Ishikawa (cell line): Measurements from ENCODE around the gene TUBGCP5.

ENCODE experiments used
- CEBPB ChIP-seq: IDR thresholded peaks from 2 replicates; pipeline ENCODE4 v1.6.1; 2012
- CREB1 ChIP-seq: IDR thresholded peaks from 2 replicates; pipeline ENCODE4 v1.6.1; 2012; ENCODE audit warnings: low read depth
- EGR1 ChIP-seq: IDR thresholded peaks from 2 replicates; pipeline ENCODE4 v1.6.1; 2012
- EP300 ChIP-seq: IDR thresholded peaks from 2 replicates; pipeline ENCODE4 v1.6.1; 2012; ENCODE audit warnings: borderline replicate concordance
- FOXM1 ChIP-seq: IDR thresholded peaks from 2 replicates; pipeline ENCODE4 v1.6.1; 2012; ENCODE audit warnings: low read depth, borderline replicate concordance
- MAX ChIP-seq: IDR thresholded peaks from 2 replicates; pipeline ENCODE4 v1.6.1; 2012
- NFIC ChIP-seq: IDR thresholded peaks from 2 replicates; pipeline ENCODE4 v1.6.1; 2012
- RAD21 ChIP-seq: IDR thresholded peaks from 2 replicates; pipeline ENCODE4 v1.6.1; 2012; ENCODE audit warnings: low read depth
- REST ChIP-seq: IDR thresholded peaks from 2 replicates; pipeline ENCODE4 v1.6.1; 2012; ENCODE audit warnings: low read depth, mild to moderate bottlenecking
- TAF1 ChIP-seq: IDR thresholded peaks from 2 replicates; pipeline ENCODE4 v1.6.1; 2012; ENCODE audit warnings: low read depth, mild to moderate bottlenecking
- TCF12 ChIP-seq: IDR thresholded peaks from 2 replicates; pipeline ENCODE4 v1.6.1; 2012; ENCODE audit warnings: low read depth
- TEAD4 ChIP-seq: IDR thresholded peaks from 2 replicates; pipeline ENCODE4 v1.6.1; 2012
- YY1 ChIP-seq: IDR thresholded peaks from 2 replicates; pipeline ENCODE4 v1.6.1; 2012; ENCODE audit warnings: low read depth
- ZBTB7A ChIP-seq: IDR thresholded peaks from 2 replicates; pipeline ENCODE4 v1.6.1; 2012; ENCODE audit warnings: low read depth
- TF ChIP-seq, protein P1 (sequence below): IDR thresholded peaks from 2 replicates; pipeline ENCODE4 v1.6.1; 2012

TUBGCP5 gene

GRCh38 chr15:22973286-22973685, 66.1 kb downstream of the TUBGCP5 start:
- TF ChIP-seq RAD21: no peak
- no peak for TF ChIP-seq FOXM1
- TF ChIP-seq CREB1: no peak
- TF ChIP-seq TEAD4: no peak
- TF ChIP-seq TAF1: no peak
- no peak for TF ChIP-seq CEBPB
- TF ChIP-seq ZBTB7A: no peak
- TF ChIP-seq YY1: no peak
- TF ChIP-seq, protein P1, sequence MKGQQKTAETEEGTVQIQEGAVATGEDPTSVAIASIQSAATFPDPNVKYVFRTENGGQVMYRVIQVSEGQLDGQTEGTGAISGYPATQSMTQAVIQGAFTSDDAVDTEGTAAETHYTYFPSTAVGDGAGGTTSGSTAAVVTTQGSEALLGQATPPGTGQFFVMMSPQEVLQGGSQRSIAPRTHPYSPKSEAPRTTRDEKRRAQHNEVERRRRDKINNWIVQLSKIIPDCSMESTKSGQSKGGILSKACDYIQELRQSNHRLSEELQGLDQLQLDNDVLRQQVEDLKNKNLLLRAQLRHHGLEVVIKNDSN: no peak
- TF ChIP-seq REST: no peak
- no peak for TF ChIP-seq EGR1
- TF ChIP-seq TCF12: no peak
- no peak for TF ChIP-seq NFIC
- TF ChIP-seq EP300: no peak

GRCh38 chr15:22969489-22969888, 69.9 kb downstream of the TUBGCP5 start:
- no peak for TF ChIP-seq CREB1
- TF ChIP-seq EGR1: no peak
- TF ChIP-seq TAF1: no peak
- TF ChIP-seq REST: no peak
- no peak for TF ChIP-seq NFIC
- no peak for TF ChIP-seq FOXM1
- TF ChIP-seq CEBPB: no peak
- TF ChIP-seq, protein P1: no peak
- TF ChIP-seq YY1: no peak
- no peak for TF ChIP-seq MAX
- TF ChIP-seq TEAD4: no peak

DNA sequence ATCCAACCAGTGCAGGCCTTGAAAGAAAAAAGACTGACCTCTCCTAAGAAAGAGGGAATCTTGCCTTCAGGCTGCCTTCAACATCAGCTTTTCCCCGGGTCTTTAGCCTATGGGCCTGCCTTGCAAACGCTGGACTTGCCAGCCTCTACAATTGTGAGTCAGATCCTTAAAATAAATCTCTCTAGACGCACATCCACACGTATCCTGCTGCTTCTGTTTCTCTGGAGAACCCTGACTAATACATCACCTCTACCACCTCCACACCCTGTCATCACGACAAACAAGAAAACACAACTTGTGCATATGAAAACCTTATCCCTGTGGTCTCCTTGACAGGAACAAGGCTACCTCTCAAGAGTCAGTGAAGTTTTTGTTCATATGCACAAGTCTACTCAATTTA, 71.0 kb downstream of the TUBGCP5 start:
- TF ChIP-seq EGR1: no peak
- no peak for TF ChIP-seq CEBPB
- TF ChIP-seq ZBTB7A: no peak
- no peak for TF ChIP-seq REST
- TF ChIP-seq TEAD4: no peak
- TF ChIP-seq TAF1: no peak
- no peak for TF ChIP-seq NFIC
- no peak for TF ChIP-seq MAX
- TF ChIP-seq CREB1: no peak
- no peak for TF ChIP-seq TCF12
- TF ChIP-seq, protein P1: no peak
- no peak for TF ChIP-seq YY1
- no peak for TF ChIP-seq EP300
- TF ChIP-seq FOXM1: no peak
- TF ChIP-seq RAD21: no peak

DNA sequence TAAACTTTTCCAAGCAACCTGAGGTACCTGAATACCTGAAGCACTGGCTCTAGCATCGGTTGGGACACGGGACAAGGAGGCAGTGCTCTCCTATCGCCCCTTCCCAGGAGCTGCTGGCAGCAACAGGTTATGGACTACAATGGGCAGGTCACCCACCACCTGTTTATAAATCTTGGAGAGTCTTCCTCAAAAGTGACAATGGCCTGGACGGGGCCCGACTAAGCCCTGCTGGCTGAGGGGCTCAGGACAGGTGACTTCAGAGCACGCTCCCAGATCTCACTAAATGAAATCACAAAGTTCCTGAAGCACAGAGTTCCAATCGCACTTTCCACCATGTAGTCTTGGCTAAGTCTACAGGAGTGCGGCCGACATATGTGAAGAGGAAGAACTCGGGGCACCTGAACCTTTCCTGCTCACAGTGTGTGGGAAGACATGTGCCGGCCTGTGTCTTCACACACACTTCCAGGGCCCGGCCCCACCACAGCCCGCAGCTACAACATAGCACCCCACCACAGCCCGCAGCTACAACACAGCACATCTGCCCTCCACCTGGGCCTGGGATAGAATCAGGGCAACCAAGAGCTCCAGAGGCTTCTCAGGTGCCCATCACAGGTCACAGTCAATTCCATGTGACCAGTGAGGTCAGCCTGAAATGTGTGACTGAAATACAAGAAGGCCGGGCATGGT, 72.1 kb downstream of the TUBGCP5 start:
- TF ChIP-seq CEBPB (no peak), REST (no peak), ZBTB7A (no peak), RAD21 (no peak), CREB1 (no peak), TAF1 (no peak), TCF12 (no peak)
